SK-MEL-5 (cell line): Measurements from ENCODE around the gene FARSA. TPM values are rescaled to one million over a fixed set of nuclear protein-coding genes. Genes with fewer than 3 reads are reported as not detected.

Experiments
- DNase-seq: peaks from one replicate; pipeline ENCODE4 v3.0.0-alpha.2; 2016; ENCODE audit warnings: low read depth, low spot score
- in situ Hi-C: cut with HindIII; loops from 2 replicates; pipeline ENCODE4 v1.10.0; 2016; ENCODE audit warnings: low sequenced_read_pairs, high pct_unique_total_duplicates, low pct_unique_long_range_greater_than_20kb
- total RNA-seq: library from RNA; depleted of rRNA; stranded (reverse); fragments of >200 nt; shearing (Covaris generic); gene quantifications from 2 replicates; pipeline ENCODE4 v1.2.3, GENCODE V29; 2014

FARSA gene
- total RNA-seq, 1 experiment from 2014 or later, result 44.7 TPM

DNA sequence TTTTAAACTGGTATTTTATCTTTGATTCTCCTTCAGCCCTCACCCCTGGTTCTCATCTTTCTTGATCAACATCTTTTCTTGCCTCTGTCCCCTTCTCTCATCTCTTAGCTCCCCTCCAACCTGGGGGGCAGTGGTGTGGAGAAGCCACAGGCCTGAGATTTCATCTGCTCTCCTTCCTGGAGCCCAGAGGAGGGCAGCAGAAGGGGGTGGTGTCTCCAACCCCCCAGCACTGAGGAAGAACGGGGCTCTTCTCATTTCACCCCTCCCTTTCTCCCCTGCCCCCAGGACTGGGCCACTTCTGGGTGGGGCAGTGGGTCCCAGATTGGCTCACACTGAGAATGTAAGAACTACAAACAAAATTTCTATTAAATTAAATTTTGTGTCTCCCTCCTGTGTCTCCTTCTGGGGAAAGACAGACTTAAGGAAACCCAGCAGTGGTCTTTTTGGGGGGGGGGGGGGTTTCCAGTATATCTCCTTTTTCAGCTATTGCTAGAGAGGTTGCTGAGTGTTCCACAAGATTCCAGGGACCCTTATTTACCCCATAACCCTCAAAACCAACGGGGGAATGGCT, 10.7 kb upstream of the FARSA start:
- no peak for DNase-seq
- in situ Hi-C loops, result no loop called here

GRCh38 chr19:12943437-12944044, 10.0 kb upstream of the FARSA start:
- no peak for DNase-seq
- in situ Hi-C loops, result no loop called here

DNA sequence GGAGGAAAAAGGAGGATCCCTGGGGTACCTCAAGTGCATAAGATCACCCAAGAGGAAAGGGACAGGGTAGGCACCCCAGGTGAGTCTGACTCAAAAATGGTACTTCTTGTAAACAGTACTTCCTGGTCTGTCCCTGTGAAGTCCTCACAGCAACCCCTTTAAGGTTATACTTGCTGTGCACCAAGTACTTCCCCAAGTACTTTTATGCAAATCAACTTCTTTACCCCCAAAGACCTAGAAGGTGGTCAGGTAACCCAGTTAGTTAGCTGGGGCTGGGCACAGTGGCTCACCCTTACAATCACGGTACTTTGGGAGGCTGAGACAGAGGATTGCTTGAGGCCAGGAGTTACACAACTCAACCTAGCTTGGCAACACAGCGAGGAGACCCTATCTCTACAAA, 7.4 kb upstream of the FARSA start:
- no peak for DNase-seq
- in situ Hi-C loops, result no loop called here

DNA sequence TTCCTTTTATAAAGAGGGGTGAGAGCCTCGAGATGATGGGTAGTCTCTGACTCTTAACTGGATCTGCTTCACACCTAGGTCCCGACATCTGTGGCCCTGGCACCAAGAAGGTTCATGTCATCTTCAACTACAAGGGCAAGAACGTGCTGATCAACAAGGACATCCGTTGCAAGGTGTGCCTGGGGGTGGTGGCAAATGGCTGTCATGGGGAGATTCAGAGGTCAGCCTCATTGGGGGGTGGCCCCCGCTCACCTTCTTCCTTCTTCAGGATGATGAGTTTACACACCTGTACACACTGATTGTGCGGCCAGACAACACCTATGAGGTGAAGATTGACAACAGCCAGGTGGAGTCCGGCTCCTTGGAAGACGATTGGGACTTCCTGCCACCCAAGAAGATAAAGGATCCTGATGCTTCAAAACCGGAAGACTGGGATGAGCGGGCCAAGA, 6.5 kb upstream of the FARSA start:
- in situ Hi-C loops, result no loop called here

DNA sequence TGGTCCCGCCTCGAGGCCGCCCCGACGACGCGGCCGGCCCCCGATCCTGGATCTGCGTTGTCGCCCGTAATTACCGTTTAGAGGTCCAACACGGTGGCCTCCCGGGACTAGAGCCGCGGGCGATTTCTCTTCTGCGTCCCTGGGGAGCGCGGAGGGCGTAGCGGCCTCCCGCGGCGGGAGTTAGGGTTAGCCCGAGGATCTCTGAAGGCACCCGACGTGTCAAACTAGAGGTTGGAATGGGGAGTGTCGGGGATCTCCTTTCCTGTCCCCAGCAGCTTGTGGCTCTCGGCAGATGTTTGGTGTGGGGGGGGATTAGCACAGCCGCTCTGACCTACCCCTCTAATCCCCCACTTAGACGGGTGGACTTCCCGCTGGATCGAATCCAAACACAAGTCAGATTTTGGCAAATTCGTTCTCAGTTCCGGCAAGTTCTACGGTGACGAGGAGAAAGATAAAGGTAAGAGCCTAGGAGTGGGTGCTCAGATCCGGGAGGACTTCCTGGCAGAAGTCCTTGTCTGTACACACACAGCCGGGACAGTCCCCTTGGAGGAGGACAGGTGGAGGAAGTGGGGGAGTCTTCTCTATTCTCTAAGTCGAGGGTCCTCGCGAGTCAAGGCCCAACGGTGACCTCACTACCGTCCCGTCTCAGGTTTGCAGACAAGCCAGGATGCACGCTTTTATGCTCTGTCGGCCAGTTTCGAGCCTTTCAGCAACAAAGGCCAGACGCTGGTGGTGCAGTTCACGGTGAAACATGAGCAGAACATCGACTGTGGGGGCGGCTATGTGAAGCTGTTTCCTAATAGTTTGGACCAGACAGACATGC, 5.5 kb upstream of the FARSA start:
- no peak for DNase-seq
- in situ Hi-C loops, result no loop called here

More for the DNA sequence above, 6.5 kb upstream of the FARSA start:
- DNase-seq, result no peak

GRCh38 chr19:12937927-12938778, 4.6 kb upstream of the FARSA start, which contains the start of gene CALR:
Gene CALR, plus strand, starts transcription at chr19:12938609. Its CDS starts 71 bp downstream, at chr19:12938680.
- in situ Hi-C loops, result no loop called here
- peak; percentile 98 for DNase-seq

GRCh38 chr19:12937093-12937926, 3.8 kb upstream of the FARSA start:
- in situ Hi-C loops, result no loop called here
- no peak for DNase-seq

DNA sequence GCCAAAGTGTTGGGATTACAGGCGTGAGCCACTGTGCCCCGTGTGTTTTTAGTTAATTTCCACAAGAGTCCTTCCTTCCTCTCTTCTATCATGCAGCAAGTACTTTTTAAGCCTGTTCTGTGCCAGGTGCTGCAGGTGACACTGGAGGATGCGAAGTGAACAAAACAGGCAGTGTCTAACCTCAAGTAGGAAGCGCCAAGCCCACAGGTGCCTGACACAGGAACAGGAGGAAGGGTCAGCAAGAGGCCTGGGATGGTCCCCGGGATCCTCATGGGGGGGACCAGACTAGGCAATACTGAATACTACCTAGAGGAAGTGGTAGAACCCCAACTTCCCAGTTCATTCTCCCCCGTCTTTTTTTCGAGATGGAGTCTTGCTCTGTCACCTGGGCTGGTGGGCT, 3.1 kb upstream of the FARSA start:
- DNase-seq, result no peak
- in situ Hi-C loops, result no loop called here

DNA sequence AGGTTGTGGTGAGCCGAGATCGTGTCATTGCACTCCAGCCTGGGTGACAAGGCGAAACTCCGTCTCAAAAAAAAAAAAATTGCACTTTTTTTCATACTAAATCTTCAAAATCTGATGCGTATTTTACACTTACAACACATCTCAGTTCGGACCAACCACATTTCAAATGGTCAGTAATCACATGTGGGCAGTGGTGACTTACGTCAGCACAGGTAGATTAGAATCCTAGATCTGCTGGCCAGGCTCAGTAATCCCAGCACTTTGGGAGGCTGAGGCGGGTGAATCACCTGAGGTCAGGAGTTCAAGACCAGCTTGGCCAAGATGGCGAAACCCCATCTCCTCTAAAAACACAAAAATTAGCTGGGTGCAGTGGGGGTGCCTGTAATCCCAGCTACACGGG, 1.6 kb upstream of the FARSA start:
- in situ Hi-C loops, result no loop called here
- no peak for DNase-seq

- in situ Hi-C loops, result no loop called here
- DNase-seq, result no peak
Measured at GRCh38 chr19:12932392-12933286, 872 bp downstream of the FARSA start.

- in situ Hi-C loops, result no loop called here
- no peak for DNase-seq
Measured at GRCh38 chr19:12930002-12930645, 3.4 kb downstream of the FARSA start.

- DNase-seq, result no peak
- in situ Hi-C loops, result no loop called here
Measured at GRCh38 chr19:12924621-12925310, 8.7 kb downstream of the FARSA start.

DNA sequence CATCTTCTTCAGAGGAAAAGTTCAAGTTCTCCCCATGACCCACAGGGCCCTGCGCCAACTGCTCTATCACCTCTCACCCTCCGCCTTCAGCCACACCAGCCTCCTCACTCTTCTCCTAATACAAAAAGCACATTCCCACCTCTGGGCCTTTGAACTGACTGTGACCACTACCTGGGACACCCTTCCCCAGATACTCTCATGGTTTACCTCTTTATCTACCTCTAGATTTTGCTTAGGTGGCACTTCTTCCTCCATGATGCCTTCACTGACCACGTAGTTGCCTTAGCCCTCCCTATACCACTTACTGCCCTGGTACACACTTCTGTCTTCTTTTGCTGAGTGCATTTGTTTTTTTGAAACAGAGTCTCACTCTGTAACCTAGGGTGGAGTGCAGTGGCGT, 10.6 kb downstream of the FARSA start:
- in situ Hi-C loops, result no loop called here
- no peak for DNase-seq

DNA sequence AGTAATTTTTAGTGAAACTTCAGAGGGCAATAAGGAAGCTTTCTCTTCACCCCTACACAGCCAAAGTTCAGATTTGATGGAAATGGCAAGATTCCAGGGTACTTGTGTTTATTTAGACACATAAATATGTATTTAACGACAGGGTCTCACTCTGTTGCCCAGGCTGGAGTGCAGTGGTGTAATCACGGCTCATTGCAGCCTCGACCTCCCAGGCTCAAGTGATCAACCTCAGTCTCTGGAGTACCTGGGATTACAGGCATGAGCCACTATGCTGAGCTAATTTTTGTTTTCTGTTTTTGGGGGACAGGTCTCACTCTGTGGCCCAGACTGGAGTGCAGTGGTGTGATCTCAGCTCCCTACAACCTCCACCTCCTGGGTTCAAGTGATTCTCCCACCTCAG, 12.5 kb downstream of the FARSA start:
- in situ Hi-C loops, result no loop called here
- DNase-seq, result no peak

- in situ Hi-C loops, result no loop called here
- no peak for DNase-seq
Measured at GRCh38 chr19:12918253-12918652, 15.3 kb downstream of the FARSA start.
